GM10847 (cell line): Measurements from ENCODE around the gene HSPA8.

Experiments
- POLR2A ChIP-seq: IDR thresholded peaks from 2 replicates; pipeline ENCODE4 v1.6.1; 2011; ENCODE audit not compliant: insufficient read length; ENCODE audit errors: extremely low read depth

Gene HSPA8

GRCh38 chr11:123055191-123055901, 6.6 kb downstream of the HSPA8 start:
- no peak for TF ChIP-seq POLR2A

DNA sequence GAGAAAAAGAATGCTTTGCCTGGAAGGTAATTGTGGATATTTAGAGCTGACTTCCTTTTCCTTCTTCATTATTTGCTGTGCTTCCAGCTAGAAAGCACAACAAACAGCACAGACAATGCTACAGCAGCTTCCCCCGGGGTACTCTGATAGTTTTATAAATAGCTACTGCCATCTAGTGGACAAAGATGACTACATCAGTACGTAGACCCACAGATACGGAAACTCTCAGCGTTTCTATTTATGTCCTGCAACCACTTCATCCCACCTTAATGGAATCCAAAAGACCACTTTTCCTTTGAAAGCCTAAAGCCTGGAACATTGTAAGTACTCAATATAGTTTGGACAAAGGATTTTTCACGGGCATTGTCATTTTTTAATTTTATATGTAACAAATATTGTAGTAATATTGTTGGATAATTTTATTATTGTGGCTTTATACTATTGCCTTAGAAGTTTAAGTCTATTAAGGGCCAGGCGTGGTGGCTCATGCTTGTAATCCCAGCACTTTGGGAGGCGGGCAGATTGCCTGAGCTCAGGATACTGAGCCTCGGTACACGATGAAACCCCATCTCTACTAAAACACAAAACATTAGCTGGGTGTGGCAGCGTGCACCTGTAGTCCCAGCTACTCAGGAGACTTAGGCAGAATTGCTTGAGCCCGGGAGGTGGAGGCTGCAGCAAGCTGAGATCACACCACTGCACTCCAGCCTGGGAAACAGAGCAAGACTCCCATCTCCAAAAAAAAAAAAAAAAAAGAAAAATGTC, 7.5 kb downstream of the HSPA8 start:
- no peak for TF ChIP-seq POLR2A

DNA sequence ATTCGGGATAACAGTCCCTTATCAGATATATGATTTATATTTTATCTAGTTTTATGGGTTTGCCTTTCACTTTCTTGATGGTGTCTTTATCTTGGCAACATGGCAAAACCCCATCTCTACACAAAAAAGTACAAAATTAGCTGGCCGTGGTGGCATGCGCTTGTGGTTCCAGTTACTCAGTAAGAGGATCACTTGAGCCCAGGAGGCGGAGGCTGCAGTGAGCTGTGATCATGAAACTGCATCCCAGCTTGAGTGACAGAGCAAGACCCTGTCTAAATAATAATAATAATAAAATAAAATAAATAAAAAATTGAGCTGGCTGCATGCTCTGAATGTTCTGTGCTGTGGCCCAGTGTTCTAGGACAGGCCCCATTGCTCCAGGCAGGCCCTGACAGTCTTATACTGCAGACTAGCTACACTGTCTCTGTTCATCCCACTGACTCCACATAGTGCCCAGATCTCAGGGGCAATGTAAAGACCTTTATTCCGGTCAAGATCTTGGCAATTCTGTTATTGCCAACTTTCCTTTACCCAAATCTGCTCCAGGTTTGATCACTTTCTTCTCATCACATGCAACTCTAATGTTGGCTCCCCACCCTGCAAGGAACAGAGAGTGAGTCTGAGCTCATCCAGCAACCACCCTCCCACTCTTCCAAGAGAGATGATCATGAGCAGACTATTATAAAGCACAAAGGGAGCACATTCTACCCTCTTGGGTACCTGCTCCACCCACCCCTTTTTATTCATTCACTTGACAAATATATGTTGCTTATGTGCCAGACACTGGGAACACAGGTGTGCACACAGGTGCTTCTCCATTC, 8.8 kb downstream of the HSPA8 start:
- TF ChIP-seq POLR2A, result no peak

- TF ChIP-seq POLR2A, result no peak
Measured at GRCh38 chr11:123051634-123052033, 10.3 kb downstream of the HSPA8 start.

DNA sequence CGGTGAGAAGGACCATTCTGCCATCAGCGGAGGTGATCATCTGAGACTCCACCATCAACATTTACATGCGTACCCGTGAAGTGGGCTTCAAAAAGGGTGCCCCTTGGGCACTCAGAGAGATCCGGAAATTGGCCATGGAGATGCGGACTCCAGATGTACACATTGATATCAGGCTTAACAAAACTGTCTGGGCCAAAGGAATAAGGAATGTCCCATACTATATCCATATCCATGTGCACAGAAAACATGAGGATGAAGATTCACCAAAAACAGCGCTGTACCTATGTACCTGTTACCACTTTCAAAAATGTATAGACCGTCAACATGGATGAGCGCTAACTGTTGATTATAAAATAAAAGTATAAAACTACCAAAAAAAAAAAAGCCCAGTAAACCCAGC, 10.8 kb downstream of the HSPA8 start:
- TF ChIP-seq POLR2A, result no peak

GRCh38 chr11:123047947-123048293, 14.0 kb downstream of the HSPA8 start:
- no peak for TF ChIP-seq POLR2A

- TF ChIP-seq POLR2A, result no peak
Measured at GRCh38 chr11:123047266-123047946, 14.5 kb downstream of the HSPA8 start.

DNA sequence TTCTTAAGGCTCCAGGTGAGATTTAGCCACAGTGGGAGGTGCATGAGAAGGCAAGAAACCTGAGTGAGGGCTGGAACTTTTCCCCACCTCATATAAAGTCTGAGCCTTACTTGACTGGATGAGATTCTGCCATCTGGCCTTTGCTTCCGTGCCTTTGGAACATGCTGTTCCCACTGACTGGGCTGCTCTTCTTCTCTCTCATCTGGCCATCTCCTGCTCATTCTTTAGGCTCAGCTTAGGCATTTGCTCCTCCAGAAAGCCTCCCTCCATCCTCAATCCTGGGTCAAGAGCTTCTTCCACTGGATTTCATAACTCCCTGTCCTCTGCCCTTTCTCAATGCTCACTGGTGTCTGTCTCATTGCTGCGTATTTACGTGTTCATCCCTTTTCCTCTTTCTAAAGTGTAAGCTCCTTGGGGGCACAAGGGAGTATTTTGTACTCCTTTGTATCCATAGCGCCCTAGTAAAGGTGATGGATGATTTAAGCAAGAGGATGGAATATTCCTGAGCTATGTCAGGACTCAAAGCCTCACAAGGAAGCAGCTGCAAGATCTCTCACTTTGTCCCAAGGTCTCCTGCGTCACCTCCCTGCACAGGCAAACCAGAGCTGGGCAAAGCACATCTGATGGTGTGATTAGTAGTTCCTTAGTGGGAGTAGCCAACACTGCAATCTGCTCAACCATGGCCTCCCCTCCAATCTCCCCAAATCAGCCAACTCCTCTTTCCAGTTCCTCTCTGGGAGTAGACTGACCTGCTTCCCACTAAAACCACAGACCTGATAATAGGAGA, 15.3 kb downstream of the HSPA8 start:
- no peak for TF ChIP-seq POLR2A

GRCh38 chr11:123045101-123045500, 16.8 kb downstream of the HSPA8 start:
- TF ChIP-seq POLR2A, result no peak

DNA sequence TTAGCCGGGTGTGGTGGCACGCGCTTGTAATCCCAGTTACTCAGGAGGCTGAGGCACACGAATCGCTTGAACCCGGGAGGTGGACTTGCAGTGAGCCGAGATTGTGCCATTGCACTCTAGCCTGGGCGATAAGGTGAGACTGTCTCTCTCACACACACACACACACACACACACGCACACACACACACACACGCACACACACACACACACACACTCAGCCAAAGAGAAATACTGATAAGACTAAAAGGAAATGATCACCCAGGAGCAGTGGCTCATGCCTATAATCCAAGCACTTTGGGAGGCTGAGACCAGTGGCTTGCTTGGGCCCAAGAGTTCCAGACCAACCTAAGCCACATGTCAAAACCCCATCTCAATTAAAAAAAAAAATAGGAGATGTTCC, 20.8 kb downstream of the HSPA8 start:
- TF ChIP-seq POLR2A, result no peak

DNA sequence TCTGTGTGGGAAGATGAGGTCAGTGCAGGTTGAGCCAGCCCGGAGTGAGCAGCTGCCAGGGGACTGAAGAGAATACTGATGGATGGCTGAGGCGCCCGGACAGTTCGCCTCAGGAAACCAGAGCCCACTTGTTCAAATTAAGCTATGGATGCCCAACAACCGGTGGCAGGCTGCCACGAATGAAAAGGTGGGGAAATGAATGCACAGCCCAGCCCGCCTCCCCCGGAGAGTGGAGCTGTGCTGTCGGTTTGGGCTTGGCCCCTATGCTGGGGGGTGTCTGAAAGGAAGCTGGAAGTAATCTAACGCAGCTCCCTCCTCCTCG, 21.9 kb downstream of the HSPA8 start:
- TF ChIP-seq POLR2A, result no peak

DNA sequence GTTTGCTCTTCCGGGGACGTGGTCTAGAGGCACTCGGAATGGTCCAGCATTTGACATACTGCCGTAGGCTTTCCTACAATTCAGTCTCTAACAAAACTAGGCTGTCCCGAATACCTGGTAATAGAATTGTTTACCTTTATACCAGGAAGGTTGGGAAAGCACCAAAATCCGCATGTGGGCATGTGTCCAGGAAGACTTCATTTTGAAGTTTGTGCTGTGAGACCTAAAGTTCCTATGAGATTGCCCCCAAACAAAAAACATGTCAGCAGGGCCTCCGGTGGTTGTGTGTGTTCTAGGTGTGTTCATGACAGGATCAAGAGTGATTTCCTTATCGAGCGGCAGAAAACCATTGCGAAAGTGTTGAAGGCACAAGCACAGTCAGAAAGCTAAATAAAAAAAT, 26.1 kb downstream of the HSPA8 start:
- TF ChIP-seq POLR2A, result no peak

GRCh38 chr11:123034597-123034996, 27.3 kb downstream of the HSPA8 start:
- TF ChIP-seq POLR2A, result no peak

- no peak for TF ChIP-seq POLR2A
Measured at GRCh38 chr11:123033895-123034294, 28.0 kb downstream of the HSPA8 start.

DNA sequence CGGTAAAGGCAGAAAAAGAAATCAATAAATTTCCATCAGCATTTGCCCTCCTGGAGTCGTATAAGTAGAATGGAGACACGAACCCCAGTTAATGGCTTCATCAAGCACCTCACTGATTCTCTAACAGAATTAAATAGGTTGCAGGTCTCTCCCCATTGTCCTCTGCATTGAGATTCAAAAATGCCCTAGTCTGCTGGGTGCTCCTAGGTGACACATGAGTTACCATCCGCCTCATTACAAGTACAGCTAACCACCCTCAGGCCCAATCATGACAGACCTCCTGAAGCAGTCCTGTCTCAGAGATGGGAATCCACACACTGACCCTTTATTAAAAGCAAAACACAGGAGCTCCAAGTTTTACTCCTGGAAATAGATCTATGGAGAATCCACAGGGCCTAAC, 31.4 kb downstream of the HSPA8 start:
- no peak for TF ChIP-seq POLR2A
